HG03575 (cell line): Measurements from ENCODE around the gene PLEKHA6.

Experiments
- ATAC-seq: cut with Tn5 transposase; IDR thresholded peaks from one replicate; pipeline ENCODE4 v1.9.1; 2021; ENCODE audit not compliant: unreplicated experiment, insufficient number of reproducible peaks, low FRiP score; ENCODE audit errors: extremely low read depth

The PLEKHA6 gene

GRCh38 chr1:204359474-204360255, at the start of gene PLEKHA6:
PLEKHA6 (minus strand) TSS chr1:204359929; CDS start chr1:204273727, 86,202 bp downstream.
- no peak for ATAC-seq

- ATAC-seq = no peak
Measured at GRCh38 chr1:204409123-204409522, 49.4 kb upstream of the PLEKHA6 start.

- ATAC-seq = no peak
Measured at GRCh38 chr1:204408602-204409001, 48.9 kb upstream of the PLEKHA6 start.

- no peak for ATAC-seq
Measured at GRCh38 chr1:204408074-204408507, 48.4 kb upstream of the PLEKHA6 start.

GRCh38 chr1:204407295-204407971, 47.7 kb upstream of the PLEKHA6 start:
- ATAC-seq = no peak

- no peak for ATAC-seq
Measured at GRCh38 chr1:204406621-204407020, 46.9 kb upstream of the PLEKHA6 start.

GRCh38 chr1:204405988-204406387, 46.3 kb upstream of the PLEKHA6 start:
- ATAC-seq = no peak

GRCh38 chr1:204404629-204405028, 44.9 kb upstream of the PLEKHA6 start:
- no peak for ATAC-seq

- no peak for ATAC-seq
Measured at GRCh38 chr1:204402391-204402790, 42.7 kb upstream of the PLEKHA6 start.

GRCh38 chr1:204401730-204402129, 42.0 kb upstream of the PLEKHA6 start:
- ATAC-seq = no peak

- ATAC-seq = no peak
Measured at GRCh38 chr1:204400882-204401510, 41.3 kb upstream of the PLEKHA6 start.

GRCh38 chr1:204398197-204399125, 38.7 kb upstream of the PLEKHA6 start:
- ATAC-seq = no peak

- no peak for ATAC-seq
Measured at GRCh38 chr1:204396015-204396583, 36.4 kb upstream of the PLEKHA6 start.

GRCh38 chr1:204391629-204392028, 31.9 kb upstream of the PLEKHA6 start:
- no peak for ATAC-seq

- ATAC-seq = no peak
Measured at GRCh38 chr1:204390751-204391466, 31.2 kb upstream of the PLEKHA6 start.

GRCh38 chr1:204385727-204386126, 26.0 kb upstream of the PLEKHA6 start:
- ATAC-seq = no peak

- no peak for ATAC-seq
Measured at GRCh38 chr1:204384636-204385352, 25.1 kb upstream of the PLEKHA6 start.
